Superior temporal gyrus (tissue), 1 donor: Measurements from ENCODE around the gene ZC3HAV1.
A peak's percentile ranks its signal among the peaks of the same experiment; 100 is the strongest.

Experiments
- DNase-seq: peaks from one replicate; pipeline ENCODE4 v3.0.0-alpha.2; 2016; ENCODE audit errors: extremely low spot score

Gene ZC3HAV1

GRCh38 chr7:139022286-139022685 lies 87.2 kb downstream of the ZC3HAV1 start:
- DNase-seq, result no peak

- no peak for DNase-seq
Measured at GRCh38 chr7:139018910-139019309, 90.6 kb downstream of the ZC3HAV1 start.

- peak; percentile 85 for DNase-seq
Measured at GRCh38 chr7:139016931-139017511, 92.5 kb downstream of the ZC3HAV1 start.

GRCh38 chr7:139011373-139011772 lies 98.1 kb downstream of the ZC3HAV1 start:
- DNase-seq, result no peak

- DNase-seq, result no peak
Measured at GRCh38 chr7:139004321-139005090, 105.0 kb downstream of the ZC3HAV1 start.

- no peak for DNase-seq
Measured at GRCh38 chr7:138999414-138999813, 110.1 kb downstream of the ZC3HAV1 start.
